HG03378 (cell line): ENCODE measurements around the gene RAB32.

Experiments used
- ATAC-seq: cut with Tn5 transposase; IDR thresholded peaks from one replicate; pipeline ENCODE4 v1.9.1; 2021; ENCODE audit warnings: mild to moderate bottlenecking, moderate library complexity; ENCODE audit not compliant: unreplicated experiment

The RAB32 gene

DNA sequence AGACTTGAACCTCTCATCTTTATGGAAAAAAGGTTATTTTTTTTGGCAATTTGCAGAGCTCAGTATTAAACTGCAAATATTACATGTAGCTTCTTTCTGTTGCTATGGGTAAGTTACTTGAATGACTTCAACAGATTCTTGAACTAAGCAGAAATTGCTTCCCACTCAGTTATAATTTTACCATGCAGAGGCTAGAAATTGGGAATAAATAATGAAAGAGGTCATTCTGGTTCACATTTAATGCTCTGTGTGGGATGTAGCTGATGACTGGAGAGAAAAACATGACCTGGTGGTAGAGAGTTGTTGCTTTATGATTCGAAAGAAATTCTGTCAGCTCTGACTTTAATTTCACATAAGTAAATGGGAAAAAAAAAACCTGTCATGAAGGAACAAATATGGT lies 38.3 kb downstream of the RAB32 start:
- no peak for ATAC-seq

DNA sequence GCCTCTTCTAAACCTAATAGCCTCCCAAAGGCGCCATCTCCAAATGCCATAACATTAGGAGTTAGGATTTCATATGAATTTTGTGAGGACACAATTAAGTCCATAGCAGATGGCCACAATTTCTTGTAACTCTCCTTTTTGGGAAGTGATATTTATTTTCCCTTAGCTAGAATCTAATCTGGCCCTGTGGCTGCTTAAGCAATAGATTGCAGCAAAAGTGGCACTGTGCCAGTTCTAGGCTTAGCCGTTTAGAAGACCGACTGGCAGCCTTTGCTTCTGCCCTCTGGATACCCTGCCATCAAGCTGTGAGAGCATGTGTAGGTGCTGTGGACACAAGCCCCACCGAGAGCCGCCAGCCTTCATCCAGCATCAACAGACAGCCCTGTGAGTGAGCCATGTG lies 39.2 kb downstream of the RAB32 start:
- no peak for ATAC-seq

DNA sequence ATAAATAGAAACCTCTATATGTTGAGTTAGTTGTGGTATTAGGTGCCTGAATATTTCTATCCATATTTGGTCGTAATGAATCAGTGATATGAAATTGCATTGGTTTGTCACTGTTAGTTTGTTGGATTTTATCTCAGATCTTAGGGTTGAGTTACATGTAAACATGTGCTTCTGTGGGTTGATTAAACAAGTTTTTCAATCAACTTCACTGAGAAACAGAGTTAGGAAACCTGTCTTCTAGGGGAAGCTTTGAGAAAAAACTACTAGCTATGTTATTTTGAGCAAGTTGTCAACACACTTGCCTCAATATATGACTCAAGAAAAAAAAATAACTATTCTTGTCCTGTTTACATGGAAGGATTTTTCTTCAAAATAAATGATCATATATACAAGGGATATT lies 40.3 kb downstream of the RAB32 start:
- ATAC-seq: no peak

DNA sequence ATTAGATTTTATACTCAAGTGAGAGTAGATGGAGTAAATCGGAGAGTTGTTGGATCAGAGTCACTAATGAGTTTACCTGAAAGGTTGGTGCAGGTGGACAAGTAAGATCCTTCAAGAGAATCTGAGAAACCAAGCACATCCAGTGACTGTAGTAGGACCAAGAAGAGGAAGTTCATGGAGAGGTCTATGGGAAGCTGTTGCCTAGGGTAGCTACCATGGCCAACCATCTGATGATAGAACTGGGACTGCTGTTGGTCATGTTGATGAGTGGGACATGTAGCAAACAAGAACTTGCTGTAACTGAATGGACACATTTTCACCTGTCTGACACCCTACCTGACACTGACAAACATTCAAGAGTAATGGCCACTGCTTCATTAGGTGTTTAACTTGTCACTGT lies 43.8 kb downstream of the RAB32 start:
- no peak for ATAC-seq

DNA sequence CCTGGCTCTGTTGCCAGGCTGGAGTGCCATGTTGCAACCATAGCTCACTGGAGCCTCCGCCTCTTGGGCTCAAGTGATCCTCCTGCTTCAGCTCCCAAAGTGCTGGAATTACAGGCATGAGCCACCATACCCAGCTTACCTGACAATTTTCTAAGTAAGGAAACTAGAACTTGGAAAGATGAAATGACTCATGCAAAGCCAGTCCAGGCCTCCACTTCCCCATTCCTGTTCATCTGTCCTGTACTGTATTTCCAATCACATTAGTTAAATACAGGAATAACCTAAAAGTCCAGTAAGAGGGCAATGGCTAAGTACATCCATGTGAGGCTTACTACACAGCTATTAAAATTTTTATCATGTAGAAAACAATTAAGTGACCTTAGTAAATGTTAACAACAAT lies 46.9 kb downstream of the RAB32 start:
- no peak for ATAC-seq

DNA sequence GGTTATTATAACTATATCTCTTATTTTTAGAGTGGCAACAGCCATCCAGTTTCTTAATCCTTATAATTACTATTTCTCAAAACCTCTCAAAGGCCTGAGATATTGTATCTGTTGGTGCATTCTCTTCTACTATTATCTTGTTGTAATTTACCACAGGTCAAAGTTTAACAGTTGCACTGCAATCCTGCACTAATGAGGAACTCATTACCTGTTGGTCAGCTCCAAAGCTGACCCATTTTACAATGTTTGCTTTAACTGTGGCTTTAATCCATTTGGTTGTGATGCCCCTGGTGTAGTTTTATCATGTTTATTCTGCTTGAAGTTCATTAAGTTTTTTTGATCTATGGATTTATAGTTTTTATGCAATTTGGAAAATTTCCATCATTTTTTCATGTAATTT lies 48.8 kb downstream of the RAB32 start:
- ATAC-seq: no peak

DNA sequence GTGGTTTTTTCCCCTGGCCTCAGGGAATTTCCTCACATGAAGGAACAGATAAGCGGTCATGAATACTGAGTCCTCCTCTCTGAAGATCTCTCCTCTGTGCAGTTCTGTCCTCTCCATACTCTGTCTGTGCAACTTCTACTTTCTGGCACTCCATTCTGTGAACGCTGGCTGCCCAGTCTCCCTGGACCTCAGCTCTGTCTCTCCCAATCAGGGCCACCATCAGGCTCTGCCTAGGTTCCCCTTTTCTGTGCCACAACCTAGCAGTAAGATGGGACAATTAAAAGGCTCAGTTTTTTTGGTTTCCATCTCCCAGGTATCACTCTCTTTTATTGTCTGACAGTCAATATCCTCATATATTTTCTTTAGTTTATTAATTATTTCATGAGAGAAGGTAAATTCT lies 50.4 kb downstream of the RAB32 start:
- ATAC-seq: no peak

DNA sequence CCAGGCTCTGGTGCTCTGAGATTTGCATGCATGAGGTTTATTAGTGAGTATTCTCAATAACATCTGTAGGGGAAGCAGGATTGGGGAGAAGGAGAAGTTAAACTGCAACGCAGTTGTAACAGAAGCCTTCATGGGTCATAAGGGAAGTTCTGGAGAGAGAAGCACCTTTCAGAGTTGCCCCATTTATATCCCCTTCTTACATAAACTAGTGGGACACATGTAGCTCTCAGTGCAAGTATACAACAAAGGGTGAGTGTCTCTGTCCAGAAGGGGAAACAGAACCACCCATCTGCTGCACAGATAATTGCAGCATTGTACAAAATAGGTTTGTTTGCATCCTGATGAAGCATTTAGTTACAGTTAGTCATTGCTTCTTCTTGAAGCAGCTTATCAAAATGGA lies 50.9 kb downstream of the RAB32 start:
- no peak for ATAC-seq

DNA sequence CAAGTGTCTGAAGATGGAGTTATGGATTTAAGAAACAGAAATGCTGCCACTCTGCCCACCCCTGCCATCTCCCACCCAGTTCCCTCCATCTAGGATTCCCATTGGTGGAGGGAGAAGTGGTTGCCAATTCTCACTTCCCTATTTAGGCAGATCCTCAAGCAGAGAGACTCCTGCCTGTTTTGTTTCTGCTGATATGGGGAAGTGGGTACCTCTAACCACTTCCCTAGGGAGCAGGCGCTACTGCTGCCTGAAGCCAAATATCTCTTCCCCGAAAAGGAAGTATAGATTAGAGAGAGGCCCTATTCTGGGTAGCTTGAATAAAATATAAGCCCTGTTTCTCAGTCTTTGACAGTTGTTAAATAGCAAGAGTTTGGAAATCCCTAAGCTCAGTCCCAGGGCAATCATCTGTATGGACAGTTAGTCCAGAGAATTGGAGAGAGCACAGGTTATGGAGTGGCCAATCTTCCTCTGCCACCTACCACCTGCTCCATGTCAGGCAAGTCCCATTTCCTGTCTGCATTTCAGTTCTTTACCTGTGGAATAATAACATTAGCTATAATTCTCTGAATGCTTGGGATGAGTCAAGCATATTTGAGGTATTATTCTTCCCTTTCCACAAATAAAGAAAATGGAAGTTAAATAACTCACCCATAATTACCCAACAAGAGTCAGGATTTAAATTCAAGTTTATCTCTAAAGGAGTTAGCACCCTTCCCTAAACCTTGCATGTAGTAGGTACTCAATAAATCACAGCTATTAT lies 52.5 kb downstream of the RAB32 start:
- ATAC-seq: no peak

DNA sequence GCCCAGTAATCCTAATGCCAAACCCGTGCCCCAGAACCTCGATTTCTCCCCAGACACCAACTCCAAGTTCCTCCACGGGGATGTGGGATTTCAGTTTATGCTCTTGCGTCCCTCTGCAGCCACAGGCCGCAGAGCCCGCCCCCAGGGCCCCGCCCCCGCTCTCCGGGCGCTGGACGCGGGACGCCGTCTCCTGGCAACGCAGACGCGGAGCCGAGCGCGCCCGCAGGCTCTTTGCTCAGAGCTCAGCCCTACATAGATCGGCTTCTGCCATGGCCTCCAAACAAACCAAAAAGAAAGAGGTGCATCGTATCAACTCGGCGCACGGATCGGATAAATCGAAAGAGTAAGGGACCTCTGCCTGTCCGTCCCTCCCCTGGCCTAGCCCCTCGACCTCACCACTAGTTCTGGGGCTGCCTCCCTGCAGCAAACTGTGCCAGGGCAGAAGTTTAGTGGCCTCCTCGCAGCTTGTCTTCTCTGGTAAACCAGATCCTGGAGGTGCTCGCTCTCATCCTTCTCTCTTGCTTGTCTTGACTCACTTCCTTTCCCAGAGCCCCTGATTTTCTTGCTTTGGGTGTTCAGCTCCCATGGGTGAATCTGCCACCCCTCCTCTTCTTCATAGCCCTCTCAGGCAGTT lies 55.3 kb downstream of the RAB32 start, which contains the start of gene ADGB:
Gene ADGB (plus strand): TSS at position 201 of the 634 bp plus-strand sequence. CDS start 69 bp downstream, at position 270.
- no peak for ATAC-seq

DNA sequence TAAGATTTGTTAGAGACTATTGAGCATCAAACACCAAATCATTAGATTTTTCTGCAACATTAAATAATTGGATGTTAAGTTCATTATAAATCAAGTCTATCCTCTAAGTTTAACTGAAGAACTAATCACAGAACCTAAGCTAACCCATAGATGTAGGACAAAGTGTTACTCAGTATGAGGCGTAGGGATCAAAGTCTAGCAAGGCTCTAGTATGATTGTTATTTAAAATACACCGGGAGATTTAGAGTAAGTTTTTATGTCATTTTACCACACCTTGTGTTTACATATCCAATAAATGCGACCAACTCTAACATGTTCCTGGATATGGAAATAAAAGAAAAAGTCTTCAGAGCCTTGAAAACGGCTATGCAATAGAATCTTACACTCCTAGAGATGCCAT lies 57.7 kb downstream of the RAB32 start:
- no peak for ATAC-seq

DNA sequence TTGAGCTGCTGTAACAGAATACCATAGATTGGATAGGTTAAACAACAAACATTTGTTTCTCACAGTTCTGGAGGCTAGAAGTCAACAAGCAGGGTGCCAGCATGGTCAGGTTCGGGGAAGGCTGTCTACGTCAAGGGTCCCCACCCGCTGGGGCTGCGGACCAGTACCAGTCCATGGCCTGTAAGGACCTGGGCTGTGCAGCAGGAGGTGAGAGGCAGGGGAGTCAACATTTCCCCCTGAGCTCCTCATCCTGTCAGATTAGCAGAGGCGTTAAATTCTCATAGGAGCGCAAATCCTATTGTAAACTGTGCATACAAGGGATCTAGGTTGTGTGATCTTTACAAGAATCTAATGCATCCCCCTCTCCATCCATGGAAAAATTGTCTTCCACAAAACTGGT lies 58.9 kb downstream of the RAB32 start:
- no peak for ATAC-seq
